Measurements from ENCODE around the gene SLC2A11.
"Not testable (repeated sequence)": the region's sequence is repeated elsewhere in the genome, so short reads cannot be mapped to it uniquely, and the experiment has no call there.

Gene SLC2A11

DNA sequence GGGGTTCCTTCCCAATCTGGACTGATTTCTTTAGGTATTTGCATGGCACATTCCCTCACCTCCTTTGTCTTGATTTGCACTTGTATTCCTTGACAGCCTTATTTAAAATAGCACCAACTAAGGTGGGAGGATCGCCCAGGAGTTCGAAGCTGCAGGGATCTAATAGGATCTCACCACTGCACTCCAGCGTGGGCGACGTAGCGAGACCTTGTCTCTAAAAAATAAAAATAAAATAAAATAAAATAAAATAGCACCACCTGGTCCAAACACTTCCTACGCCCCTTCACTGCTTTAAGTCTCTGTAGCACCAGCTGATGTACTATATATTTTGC lies 775 bp downstream of the SLC2A11 start:
- Histone ChIP-seq H3K36me3 (ENCODE audit: control insufficient read depth, insufficient read depth, low read length) (no peaks in the 10 kb centered on the region), H3K27me3 (ENCODE audit: control insufficient read depth, insufficient read depth, low read length) (no peaks in the 10 kb centered on the region), H3K4me1 (ENCODE audit: control insufficient read depth, insufficient read depth, low read length) (peaks cover 9% of the 10 kb centered on the region), H3K9me3 (ENCODE audit: control insufficient read depth, insufficient read depth, low read length) (no peaks in the 10 kb centered on the region), H3K9ac (ENCODE audit: low read depth, low read length) (no peak overlapping the region), H3K4me3 (ENCODE audit: low read depth, low read length) (peak overlapping the region; percentile 91)

DNA sequence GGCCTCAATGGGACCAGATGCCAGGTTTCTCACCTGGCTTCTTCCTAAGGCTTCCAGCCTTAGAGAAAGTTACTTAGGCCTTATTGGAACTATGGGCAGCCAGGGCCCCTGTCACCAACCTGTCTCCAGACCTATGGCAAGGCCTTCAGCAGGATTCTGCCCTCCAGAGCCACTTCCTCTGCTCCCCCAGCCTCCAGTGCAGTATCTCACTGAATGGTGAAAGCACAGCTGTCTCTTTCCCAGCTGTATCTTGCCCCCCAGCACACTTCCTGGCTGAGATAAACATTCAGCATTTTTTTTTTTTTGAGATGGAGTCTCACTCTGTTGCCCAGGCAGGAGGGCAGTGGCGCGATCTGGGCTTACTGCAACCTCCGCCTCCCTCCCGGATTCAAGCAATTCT lies 1.5 kb downstream of the SLC2A11 start:
- Histone ChIP-seq H3K9me3 (ENCODE audit: control insufficient read depth, insufficient read depth, low read length) (no peaks in the 10 kb centered on the region), H3K36me3 (ENCODE audit: control insufficient read depth, insufficient read depth, low read length) (no peaks in the 10 kb centered on the region), H3K4me3 (ENCODE audit: low read depth, low read length) (no peak overlapping the region), H3K27me3 (ENCODE audit: control insufficient read depth, insufficient read depth, low read length) (no peaks in the 10 kb centered on the region), H3K4me1 (ENCODE audit: control insufficient read depth, insufficient read depth, low read length) (peaks cover 9% of the 10 kb centered on the region), H3K9ac (ENCODE audit: low read depth, low read length) (no peak overlapping the region)

DNA sequence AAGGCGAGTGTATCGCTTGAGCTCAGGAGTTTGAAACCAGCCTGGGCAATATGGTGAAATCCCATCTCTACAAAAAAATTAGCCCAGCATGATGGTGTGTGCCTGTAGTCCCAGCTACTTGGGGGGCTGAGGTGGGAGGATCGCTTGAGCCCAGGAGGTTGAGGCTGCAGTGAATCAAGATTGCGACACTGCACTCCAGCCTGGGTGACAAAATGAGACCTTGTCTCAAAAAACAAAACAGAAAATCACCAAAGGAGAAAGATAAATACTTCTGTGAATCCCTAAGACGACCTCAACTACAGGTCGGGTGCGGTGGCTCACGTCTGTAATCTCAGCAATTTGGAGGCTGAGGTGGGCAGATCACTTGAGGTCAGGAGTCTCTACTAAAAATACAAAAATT lies 2.5 kb downstream of the SLC2A11 start:
- not testable (repeated sequence) for H3K27me3 ChIP-seq (ENCODE audit: control insufficient read depth, insufficient read depth, low read length); H3K9me3 ChIP-seq (ENCODE audit: control insufficient read depth, insufficient read depth, low read length); H3K4me1 ChIP-seq (ENCODE audit: control insufficient read depth, insufficient read depth, low read length); H3K9ac ChIP-seq (ENCODE audit: low read depth, low read length); H3K36me3 ChIP-seq (ENCODE audit: control insufficient read depth, insufficient read depth, low read length); H3K4me3 ChIP-seq (ENCODE audit: low read depth, low read length)

DNA sequence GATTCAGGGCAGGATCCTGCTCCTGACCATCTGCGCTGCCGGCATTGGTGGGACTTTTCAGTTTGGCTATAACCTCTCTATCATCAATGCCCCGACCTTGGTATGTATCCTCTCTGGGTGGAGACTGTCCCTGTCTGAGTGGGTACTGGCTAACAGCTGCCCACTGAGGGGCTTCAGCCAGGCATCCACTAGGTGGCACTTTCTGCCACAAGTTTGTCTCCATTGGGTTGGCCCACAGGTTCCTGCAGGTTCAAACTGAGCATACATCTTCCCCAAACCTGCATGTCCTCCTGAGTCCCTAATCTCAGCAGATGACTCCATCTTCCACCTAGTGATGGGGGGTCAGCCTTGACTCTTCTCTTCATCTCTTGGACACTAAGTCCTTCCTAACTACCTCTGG lies 4.4 kb downstream of the SLC2A11 start:
- Histone ChIP-seq H3K9me3 (ENCODE audit: control insufficient read depth, insufficient read depth, low read length) (no peaks in the 10 kb centered on the region), H3K4me3 (ENCODE audit: low read depth, low read length) (no peak overlapping the region)

DNA sequence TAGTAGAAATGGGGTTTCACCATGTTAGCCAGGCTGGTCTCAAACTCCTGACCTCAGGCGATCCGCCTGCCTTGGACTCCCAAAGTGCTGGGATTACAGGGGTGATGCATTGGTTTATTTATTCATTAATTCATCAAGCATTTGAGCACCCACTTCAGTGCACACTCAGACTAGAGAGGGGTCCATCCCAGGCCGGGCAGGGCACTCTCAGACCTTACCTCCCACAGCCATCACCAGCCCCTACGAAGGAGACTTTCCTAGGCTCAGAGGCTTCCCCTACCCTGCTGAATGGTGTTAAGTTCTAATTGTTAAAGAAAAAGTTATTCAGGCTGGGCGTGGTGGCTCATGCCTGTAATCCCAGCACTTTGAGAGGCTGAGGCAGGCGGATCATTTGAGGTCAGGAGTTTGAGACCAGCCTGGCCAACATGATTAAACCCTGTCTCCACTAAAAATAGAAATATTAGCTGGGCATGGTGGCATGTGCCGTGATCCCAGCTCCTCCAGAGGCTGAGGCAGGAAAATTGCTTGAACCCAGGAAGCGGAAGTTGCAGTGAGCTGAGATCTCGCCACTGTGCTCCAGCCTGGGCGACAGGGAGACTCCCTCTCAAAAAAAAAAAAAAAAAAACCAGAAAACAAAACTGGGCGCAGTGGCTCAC lies 7.0 kb downstream of the SLC2A11 start:
- H3K9me3 ChIP-seq (ENCODE audit: control insufficient read depth, insufficient read depth, low read length); H3K4me3 ChIP-seq (ENCODE audit: low read depth, low read length); H3K9ac ChIP-seq (ENCODE audit: low read depth, low read length); H3K27me3 ChIP-seq (ENCODE audit: control insufficient read depth, insufficient read depth, low read length); H3K4me1 ChIP-seq (ENCODE audit: control insufficient read depth, insufficient read depth, low read length): not testable (repeated sequence)
- H3K36me3 ChIP-seq (ENCODE audit: control insufficient read depth, insufficient read depth, low read length), result peaks cover 14% of the 10 kb centered on the region

More for the DNA sequence above, 4.4 kb downstream of the SLC2A11 start:
- no peak overlapping the region for H3K9ac ChIP-seq (ENCODE audit: low read depth, low read length)
- peaks cover 5% of the 10 kb centered on the region for H3K4me1 ChIP-seq (ENCODE audit: control insufficient read depth, insufficient read depth, low read length)
- peaks cover 4% of the 10 kb centered on the region for H3K36me3 ChIP-seq (ENCODE audit: control insufficient read depth, insufficient read depth, low read length)
- no peaks in the 10 kb centered on the region for H3K27me3 ChIP-seq (ENCODE audit: control insufficient read depth, insufficient read depth, low read length)

DNA sequence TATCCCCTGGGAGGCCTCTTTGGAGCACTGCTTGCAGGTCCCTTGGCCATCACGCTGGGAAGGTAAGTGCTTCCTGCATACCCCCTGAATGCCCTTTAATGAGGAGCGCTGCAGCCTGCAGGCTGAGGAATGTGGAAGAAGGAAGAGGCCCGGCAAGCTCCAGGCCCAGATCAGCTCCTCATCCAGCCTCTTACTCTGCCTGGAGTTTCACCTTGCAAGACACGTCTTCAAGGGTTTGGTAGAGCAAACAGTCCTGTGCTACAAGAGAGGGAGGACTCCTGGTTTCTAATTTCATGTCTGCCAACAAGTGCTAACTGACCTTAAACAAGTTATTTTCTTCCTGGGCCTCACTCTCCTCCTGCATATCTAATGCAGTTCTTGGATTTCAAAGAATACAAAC lies 10.9 kb downstream of the SLC2A11 start:
- Histone ChIP-seq H3K9ac (ENCODE audit: low read depth, low read length) (no peak overlapping the region), H3K9me3 (ENCODE audit: control insufficient read depth, insufficient read depth, low read length) (no peaks in the 10 kb centered on the region), H3K36me3 (ENCODE audit: control insufficient read depth, insufficient read depth, low read length) (peaks cover 14% of the 10 kb centered on the region), H3K4me1 (ENCODE audit: control insufficient read depth, insufficient read depth, low read length) (no peaks in the 10 kb centered on the region), H3K27me3 (ENCODE audit: control insufficient read depth, insufficient read depth, low read length) (no peaks in the 10 kb centered on the region), H3K4me3 (ENCODE audit: low read depth, low read length) (no peak overlapping the region)

DNA sequence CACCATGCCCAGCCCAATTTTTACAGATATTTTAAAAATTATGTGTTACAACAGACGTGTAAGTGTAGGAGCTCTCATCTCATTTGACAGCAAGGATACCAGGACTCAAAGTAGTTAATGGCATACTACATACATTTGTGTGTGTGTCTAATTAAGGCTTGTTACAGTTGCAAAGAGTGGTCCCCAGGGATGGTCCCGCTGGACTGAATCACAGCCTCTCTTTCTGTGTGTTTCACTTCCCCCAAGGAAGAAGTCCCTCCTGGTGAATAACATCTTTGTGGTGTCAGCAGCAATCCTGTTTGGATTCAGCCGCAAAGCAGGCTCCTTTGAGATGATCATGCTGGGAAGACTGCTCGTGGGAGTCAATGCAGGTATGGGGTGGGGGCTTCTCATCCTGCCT lies 17.2 kb downstream of the SLC2A11 start:
- Histone ChIP-seq H3K36me3 (ENCODE audit: control insufficient read depth, insufficient read depth, low read length) (peaks cover 13% of the 10 kb centered on the region), H3K9ac (ENCODE audit: low read depth, low read length) (no peak overlapping the region)

DNA sequence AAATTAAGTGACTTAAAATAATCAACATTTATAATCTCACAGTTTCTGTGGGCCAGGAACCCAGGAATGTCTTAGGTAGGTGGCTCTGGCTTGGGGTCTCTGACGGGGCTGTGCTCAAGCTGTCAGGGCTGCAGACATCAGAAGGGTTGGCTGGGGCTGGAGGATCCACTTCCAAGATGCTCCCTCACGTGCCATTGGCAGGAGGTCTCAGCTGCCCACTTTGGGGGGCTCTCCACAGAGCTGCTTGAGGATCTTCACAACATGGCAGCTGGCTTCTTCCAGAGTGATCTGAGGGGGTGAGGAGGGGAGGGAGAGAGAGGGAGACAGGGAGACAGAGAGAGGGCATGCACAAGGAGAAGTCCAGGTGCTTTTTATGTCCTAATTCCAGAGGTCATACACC lies 18.1 kb downstream of the SLC2A11 start:
- Histone ChIP-seq H3K27me3 (ENCODE audit: control insufficient read depth, insufficient read depth, low read length) (no peaks in the 10 kb centered on the region), H3K4me1 (ENCODE audit: control insufficient read depth, insufficient read depth, low read length) (no peaks in the 10 kb centered on the region), H3K4me3 (ENCODE audit: low read depth, low read length) (no peak overlapping the region), H3K9ac (ENCODE audit: low read depth, low read length) (no peak overlapping the region), H3K36me3 (ENCODE audit: control insufficient read depth, insufficient read depth, low read length) (peaks cover 13% of the 10 kb centered on the region), H3K9me3 (ENCODE audit: control insufficient read depth, insufficient read depth, low read length) (no peaks in the 10 kb centered on the region)

More for the DNA sequence above, 17.2 kb downstream of the SLC2A11 start:
- H3K27me3 ChIP-seq (ENCODE audit: control insufficient read depth, insufficient read depth, low read length), result no peaks in the 10 kb centered on the region
- no peak overlapping the region for H3K4me3 ChIP-seq (ENCODE audit: low read depth, low read length)
- H3K9me3 ChIP-seq (ENCODE audit: control insufficient read depth, insufficient read depth, low read length), result no peaks in the 10 kb centered on the region
- no peaks in the 10 kb centered on the region for H3K4me1 ChIP-seq (ENCODE audit: control insufficient read depth, insufficient read depth, low read length)

DNA sequence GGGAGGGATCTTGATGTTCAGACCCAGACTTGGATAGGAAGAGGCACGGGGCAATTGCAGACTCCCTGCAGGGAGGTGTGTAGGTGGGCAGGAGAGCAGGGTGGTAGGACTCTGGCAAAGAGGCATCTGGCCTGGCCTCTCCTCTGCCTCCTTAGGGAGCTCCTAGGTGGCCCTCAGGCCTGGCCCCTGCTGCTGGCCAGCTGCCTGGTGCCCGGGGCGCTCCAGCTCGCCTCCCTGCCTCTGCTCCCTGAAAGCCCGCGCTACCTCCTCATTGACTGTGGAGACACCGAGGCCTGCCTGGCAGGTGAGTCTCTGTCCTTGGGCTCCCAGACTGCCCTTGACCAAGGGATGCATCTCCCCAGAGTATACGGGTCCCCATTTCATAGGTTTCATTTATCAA lies 19.9 kb downstream of the SLC2A11 start:
- Histone ChIP-seq H3K4me3 (ENCODE audit: low read depth, low read length) (no peak overlapping the region), H3K27me3 (ENCODE audit: control insufficient read depth, insufficient read depth, low read length) (no peaks in the 10 kb centered on the region), H3K36me3 (ENCODE audit: control insufficient read depth, insufficient read depth, low read length) (peaks cover 16% of the 10 kb centered on the region)

DNA sequence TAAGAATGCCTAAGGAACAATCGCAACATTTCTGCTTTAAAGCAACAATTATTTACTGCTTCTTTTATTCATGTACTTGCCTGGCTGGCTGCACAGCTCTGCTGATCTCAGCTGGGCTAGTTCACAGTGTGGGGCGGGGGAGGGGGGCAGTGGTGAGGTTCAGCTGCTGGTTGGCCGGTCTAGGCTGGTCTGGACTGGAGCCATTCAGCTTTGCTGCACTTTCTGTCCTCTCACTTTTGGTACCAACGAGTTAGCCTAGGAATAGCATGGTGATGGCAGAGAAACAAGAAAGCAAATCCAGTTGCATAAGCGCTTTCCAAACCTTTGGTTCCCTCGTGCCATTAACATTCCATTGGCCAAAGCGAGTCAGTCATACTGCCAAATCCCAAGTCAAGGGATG lies 20.5 kb downstream of the SLC2A11 start:
- peaks cover 16% of the 10 kb centered on the region for H3K36me3 ChIP-seq (ENCODE audit: control insufficient read depth, insufficient read depth, low read length)

More for the DNA sequence above, 19.9 kb downstream of the SLC2A11 start:
- Histone ChIP-seq H3K9ac (ENCODE audit: low read depth, low read length) (no peak overlapping the region), H3K9me3 (ENCODE audit: control insufficient read depth, insufficient read depth, low read length) (no peaks in the 10 kb centered on the region), H3K4me1 (ENCODE audit: control insufficient read depth, insufficient read depth, low read length) (no peaks in the 10 kb centered on the region)

DNA sequence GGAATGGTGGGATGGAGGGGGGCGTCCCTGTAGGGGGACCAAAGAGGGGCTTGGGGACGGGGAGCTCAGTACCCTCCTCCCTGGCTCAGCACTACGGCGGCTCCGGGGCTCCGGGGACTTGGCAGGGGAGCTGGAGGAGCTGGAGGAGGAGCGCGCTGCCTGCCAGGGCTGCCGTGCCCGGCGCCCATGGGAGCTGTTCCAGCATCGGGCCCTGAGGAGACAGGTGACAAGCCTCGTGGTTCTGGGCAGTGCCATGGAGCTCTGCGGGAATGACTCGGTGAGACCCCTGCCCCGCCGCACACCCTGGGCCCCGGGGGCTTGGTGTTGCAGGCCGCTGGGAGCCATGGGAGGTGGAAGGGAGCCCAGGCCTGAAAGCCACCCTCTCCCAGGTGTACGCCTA lies 24.7 kb downstream of the SLC2A11 start:
- H3K4me3 ChIP-seq (ENCODE audit: low read depth, low read length), result no peak overlapping the region
- no peaks in the 10 kb centered on the region for H3K9me3 ChIP-seq (ENCODE audit: control insufficient read depth, insufficient read depth, low read length)
- peaks cover 9% of the 10 kb centered on the region for H3K36me3 ChIP-seq (ENCODE audit: control insufficient read depth, insufficient read depth, low read length)
- no peaks in the 10 kb centered on the region for H3K4me1 ChIP-seq (ENCODE audit: control insufficient read depth, insufficient read depth, low read length)
- no peaks in the 10 kb centered on the region for H3K27me3 ChIP-seq (ENCODE audit: control insufficient read depth, insufficient read depth, low read length)
- H3K9ac ChIP-seq (ENCODE audit: low read depth, low read length), result no peak overlapping the region

More for the DNA sequence above, 20.5 kb downstream of the SLC2A11 start:
- Histone ChIP-seq H3K9ac (ENCODE audit: low read depth, low read length) (no peak overlapping the region), H3K9me3 (ENCODE audit: control insufficient read depth, insufficient read depth, low read length) (no peaks in the 10 kb centered on the region), H3K4me1 (ENCODE audit: control insufficient read depth, insufficient read depth, low read length) (no peaks in the 10 kb centered on the region), H3K4me3 (ENCODE audit: low read depth, low read length) (no peak overlapping the region), H3K27me3 (ENCODE audit: control insufficient read depth, insufficient read depth, low read length) (no peaks in the 10 kb centered on the region)

DNA sequence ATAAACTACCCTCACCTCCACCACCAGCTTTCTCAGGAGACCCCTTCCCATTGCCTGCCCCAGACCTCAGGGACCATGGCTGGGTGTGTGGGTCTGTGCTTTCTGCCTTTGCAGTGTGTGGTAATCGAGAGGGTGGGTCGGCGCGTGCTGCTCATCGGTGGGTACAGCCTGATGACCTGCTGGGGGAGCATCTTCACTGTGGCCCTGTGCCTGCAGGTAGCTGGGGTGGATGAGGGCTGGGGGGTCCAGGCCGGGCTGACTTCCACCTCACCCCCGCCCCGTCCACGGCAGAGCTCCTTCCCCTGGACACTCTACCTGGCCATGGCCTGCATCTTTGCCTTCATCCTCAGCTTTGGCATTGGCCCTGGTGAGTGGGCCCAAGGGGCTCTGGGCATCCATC lies 26.0 kb downstream of the SLC2A11 start:
- Histone ChIP-seq H3K27me3 (ENCODE audit: control insufficient read depth, insufficient read depth, low read length) (no peaks in the 10 kb centered on the region), H3K4me3 (ENCODE audit: low read depth, low read length) (no peak overlapping the region), H3K9me3 (ENCODE audit: control insufficient read depth, insufficient read depth, low read length) (no peaks in the 10 kb centered on the region), H3K9ac (ENCODE audit: low read depth, low read length) (no peak overlapping the region), H3K4me1 (ENCODE audit: control insufficient read depth, insufficient read depth, low read length) (no peaks in the 10 kb centered on the region), H3K36me3 (ENCODE audit: control insufficient read depth, insufficient read depth, low read length) (peaks cover 4% of the 10 kb centered on the region)
